ENCODE data around the gene OR10P1. TPM values are rescaled to one million over a fixed set of nuclear protein-coding genes. Genes with fewer than 3 reads are reported as not detected.

Gene OR10P1
- total RNA-seq, 1 experiment from 2014 or later, result not detected

DNA sequence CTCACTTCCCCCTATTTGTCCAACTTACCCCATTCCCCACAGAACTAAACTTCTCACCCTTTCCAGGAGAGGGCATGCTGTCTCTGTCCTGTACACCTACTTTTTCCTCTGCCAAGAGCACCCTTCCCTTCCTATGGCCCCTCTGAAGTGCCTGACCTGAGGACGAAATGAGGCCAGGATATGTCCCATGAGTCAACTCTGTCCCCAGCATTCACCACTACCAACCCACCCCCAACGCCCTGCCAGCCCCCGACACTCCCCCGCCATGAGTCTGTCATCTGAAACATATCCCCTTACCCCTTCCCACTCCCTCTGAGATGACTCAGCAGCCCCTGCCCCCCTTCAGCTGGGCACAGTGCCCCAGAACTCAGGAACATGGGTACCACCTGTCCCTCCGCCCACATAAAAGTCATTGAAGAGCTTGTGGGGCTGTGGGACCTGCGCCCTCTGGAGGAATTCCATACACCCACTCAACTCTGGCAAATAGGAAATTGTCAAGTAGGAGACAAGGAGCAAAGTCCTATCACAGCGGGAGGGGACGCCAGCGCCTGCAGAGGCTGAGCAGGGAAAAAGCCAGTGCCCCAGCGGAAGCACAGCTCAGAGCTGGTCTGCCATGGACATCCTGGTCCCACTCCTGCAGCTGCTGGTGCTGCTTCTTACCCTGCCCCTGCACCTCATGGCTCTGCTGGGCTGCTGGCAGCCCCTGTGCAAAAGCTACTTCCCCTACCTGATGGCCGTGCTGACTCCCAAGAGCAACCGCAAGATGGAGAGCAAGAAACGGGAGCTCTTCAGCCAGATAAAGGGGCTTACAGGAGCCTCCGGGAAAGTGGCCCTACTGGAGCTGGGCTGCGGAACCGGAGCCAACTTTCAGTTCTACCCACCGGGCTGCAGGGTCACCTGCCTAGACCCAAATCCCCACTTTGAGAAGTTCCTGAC is 44.7 kb downstream of the OR10P1 start:
- DNase-seq (ENCODE audit: low read depth), result peak; percentile 92
- in situ Hi-C loops (cut with HindIII; ENCODE audit: low pct_unique_long_range_greater_than_20kb, low sequenced_read_pairs), result no loop called here

DNA sequence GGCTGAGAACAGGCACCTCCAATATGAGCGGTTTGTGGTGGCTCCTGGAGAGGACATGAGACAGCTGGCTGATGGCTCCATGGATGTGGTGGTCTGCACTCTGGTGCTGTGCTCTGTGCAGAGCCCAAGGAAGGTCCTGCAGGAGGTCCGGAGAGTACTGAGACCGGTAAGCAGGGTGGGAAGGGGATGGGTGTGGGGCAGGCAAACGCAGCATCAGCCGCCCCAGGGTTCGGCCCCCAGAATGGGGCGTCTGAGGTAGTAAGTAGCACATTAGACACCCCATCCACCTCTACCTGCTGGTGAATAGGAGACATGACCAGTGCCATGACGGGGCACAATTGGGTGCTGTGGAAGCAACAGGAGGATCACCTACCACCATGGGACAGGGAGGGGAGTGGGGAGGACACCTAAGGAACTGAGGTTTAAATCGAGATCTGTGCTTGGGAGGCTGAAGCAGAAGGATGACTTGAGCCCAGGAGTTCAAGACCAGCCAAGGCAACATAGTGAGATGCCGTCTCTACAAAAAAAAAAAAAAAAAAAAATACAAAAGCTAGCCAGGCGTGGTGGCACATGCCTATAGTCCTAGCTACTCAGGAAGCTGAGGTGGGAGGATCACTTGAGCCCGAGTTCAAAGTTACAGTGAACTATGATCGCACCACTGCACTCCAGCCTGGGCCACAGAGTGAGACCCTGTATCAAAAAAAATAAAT is 45.5 kb downstream of the OR10P1 start:
- in situ Hi-C loops (cut with HindIII; ENCODE audit: low pct_unique_long_range_greater_than_20kb, low sequenced_read_pairs), result no loop called here
- peak; percentile 56 for DNase-seq (ENCODE audit: low read depth)

DNA sequence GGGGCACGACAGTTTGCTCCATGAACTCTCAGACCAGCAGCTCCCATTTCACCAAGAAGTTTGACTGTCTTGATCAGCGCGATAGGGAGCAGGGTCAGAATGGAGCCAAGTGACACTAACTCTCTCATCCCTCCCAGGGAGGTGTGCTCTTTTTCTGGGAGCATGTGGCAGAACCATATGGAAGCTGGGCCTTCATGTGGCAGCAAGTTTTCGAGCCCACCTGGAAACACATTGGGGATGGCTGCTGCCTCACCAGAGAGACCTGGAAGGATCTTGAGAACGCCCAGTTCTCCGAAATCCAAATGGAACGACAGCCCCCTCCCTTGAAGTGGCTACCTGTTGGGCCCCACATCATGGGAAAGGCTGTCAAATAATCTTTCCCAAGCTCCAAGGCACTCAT is 47.0 kb downstream of the OR10P1 start:
- in situ Hi-C loops (cut with HindIII; ENCODE audit: low pct_unique_long_range_greater_than_20kb, low sequenced_read_pairs), result no loop called here
- DNase-seq (ENCODE audit: low read depth), result no peak

DNA sequence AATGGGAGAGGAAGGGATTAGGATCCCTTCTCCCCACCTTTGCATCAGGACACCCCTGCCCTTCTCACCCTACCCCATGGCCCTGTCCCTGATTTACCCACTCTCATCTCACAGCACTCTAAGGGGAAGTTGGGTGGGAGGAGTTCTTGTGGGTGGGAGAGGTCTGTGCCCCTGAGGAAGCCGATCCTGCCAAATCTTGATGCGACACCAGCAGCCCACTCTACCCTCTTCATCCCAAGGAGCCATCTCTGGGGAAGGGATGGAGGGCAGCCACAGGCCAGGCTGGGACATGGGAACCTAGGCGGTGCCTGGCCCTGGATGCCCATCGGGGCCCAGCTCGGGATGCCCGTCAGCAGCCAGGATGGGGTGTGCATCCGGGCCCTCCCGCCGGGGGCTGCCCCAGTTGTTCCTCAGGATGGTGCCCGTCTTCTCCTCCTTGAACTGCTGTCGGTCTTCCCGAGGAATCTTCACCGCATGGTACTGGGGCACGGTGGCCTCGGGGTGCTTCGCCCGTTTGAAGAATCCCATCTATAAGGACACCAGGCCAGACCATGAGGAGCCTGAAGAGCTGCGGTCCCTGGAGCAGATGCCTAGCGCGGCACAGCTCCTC is 48.2 kb downstream of the OR10P1 start:
- in situ Hi-C loops (cut with HindIII; ENCODE audit: low pct_unique_long_range_greater_than_20kb, low sequenced_read_pairs), result no loop called here
- no peak for DNase-seq (ENCODE audit: low read depth)

DNA sequence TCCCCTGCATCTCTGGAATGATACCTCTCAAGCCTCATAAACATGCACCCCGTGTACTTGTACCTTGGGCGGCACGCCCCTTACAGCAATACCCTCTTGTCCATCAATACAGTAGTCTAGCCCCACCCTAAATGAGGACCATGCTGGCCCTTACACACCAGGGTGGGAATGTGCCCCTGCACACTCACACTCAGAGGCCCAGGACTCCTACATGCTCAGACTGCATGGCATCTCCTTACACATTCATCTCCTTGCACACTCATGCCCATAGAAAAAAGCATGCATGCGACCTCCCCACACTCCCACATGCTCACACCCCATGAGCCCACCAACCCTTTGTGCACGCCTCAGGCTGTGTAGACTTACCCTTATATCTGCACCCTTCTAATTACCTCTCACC is 49.0 kb downstream of the OR10P1 start:
- in situ Hi-C loops (cut with HindIII; ENCODE audit: low pct_unique_long_range_greater_than_20kb, low sequenced_read_pairs), result no loop called here
- no peak for DNase-seq (ENCODE audit: low read depth)

DNA sequence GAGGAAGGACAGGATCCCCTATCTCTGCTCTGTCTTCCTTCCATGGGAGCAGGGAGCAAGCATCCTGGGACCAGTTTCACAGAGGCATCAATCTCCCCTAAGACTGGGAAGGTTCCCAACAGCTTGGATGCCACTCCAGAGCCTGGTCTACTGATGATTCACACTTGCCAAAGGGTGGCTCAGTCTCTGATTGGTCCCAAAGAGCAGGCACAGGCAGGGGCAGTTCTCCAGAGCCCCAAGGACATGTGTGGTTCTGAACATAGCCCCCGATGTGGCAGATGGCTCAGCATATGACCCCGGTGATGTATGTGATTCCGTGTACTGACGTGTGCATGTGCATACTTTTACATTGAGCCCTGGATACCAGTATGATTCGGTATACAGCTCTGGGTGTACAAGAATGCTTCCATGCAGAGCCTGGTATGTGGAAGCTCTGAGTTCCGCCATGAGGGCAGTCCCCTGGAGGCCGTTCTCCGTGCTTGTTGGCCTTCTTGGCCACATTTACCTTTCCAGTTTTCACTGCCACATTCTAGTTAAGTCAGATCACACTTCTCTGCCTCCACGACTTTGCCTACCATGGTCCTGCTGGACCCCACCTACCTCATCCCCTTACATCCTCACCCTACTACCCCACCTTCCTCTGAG is 49.8 kb downstream of the OR10P1 start:
- DNase-seq (ENCODE audit: low read depth), result no peak
- in situ Hi-C loops (cut with HindIII; ENCODE audit: low pct_unique_long_range_greater_than_20kb, low sequenced_read_pairs), result no loop called here

Other genes starting within 250 kb of the OR10P1 start
- gene OR6C65, start 236.4 kb upstream of the OR10P1 start, total RNA-seq (2014; rRNA removed; shearing (Covaris generic); ENCODE audit: low replicate concordance), result not detected in 2 replicates
- not detected in 2 replicates for gene OR6C76, start 210.6 kb upstream of the OR10P1 start, total RNA-seq (2014; rRNA removed; shearing (Covaris generic); ENCODE audit: low replicate concordance)
- not detected in 2 replicates for gene OR6C2, start 192.8 kb upstream of the OR10P1 start, total RNA-seq (2014; rRNA removed; shearing (Covaris generic); ENCODE audit: low replicate concordance)
- gene OR6C70, start 166.8 kb upstream of the OR10P1 start, total RNA-seq (2014; rRNA removed; shearing (Covaris generic); ENCODE audit: low replicate concordance), result not detected in 2 replicates
- not detected in 2 replicates for gene OR6C68, start 144.5 kb upstream of the OR10P1 start, total RNA-seq (2014; rRNA removed; shearing (Covaris generic); ENCODE audit: low replicate concordance)
- not detected in 2 replicates for gene OR6C4, start 87.3 kb upstream of the OR10P1 start, total RNA-seq (2014; rRNA removed; shearing (Covaris generic); ENCODE audit: low replicate concordance)
- gene OR2AP1, start 64.4 kb upstream of the OR10P1 start, total RNA-seq (2014; rRNA removed; shearing (Covaris generic); ENCODE audit: low replicate concordance), result not detected in 2 replicates
- gene ITGA7, start 71.0 kb downstream of the OR10P1 start, total RNA-seq (2014; rRNA removed; shearing (Covaris generic); ENCODE audit: low replicate concordance), result 1.3 and 10.7 TPM in 2 replicates
- gene BLOC1S1, start 79.2 kb downstream of the OR10P1 start, total RNA-seq (2014; rRNA removed; shearing (Covaris generic); ENCODE audit: low replicate concordance), result 184 and 309 TPM in 2 replicates
- 2.0 and 2.9 TPM in 2 replicates for gene RDH5, start 83.5 kb downstream of the OR10P1 start, total RNA-seq (2014; rRNA removed; shearing (Covaris generic); ENCODE audit: low replicate concordance)
- gene CD63, start 92.1 kb downstream of the OR10P1 start, total RNA-seq (2014; rRNA removed; shearing (Covaris generic); ENCODE audit: low replicate concordance), result 1,384 and 1,429 TPM in 2 replicates
- gene GDF11, start 106.2 kb downstream of the OR10P1 start, total RNA-seq (2014; rRNA removed; shearing (Covaris generic); ENCODE audit: low replicate concordance), result 1.1 and 2.8 TPM in 2 replicates
- 201 and 218 TPM in 2 replicates for gene SARNP, start 180.8 kb downstream of the OR10P1 start, total RNA-seq (2014; rRNA removed; shearing (Covaris generic); ENCODE audit: low replicate concordance)
- 27.5 and 31.2 TPM in 2 replicates for gene ORMDL2, start 181.1 kb downstream of the OR10P1 start, total RNA-seq (2014; rRNA removed; shearing (Covaris generic); ENCODE audit: low replicate concordance)
- gene DNAJC14, start 192.7 kb downstream of the OR10P1 start, total RNA-seq (2014; rRNA removed; shearing (Covaris generic); ENCODE audit: low replicate concordance), result 54.0 and 90.7 TPM in 2 replicates
- gene MMP19, start 206.0 kb downstream of the OR10P1 start, total RNA-seq (2014; rRNA removed; shearing (Covaris generic); ENCODE audit: low replicate concordance), result not detected in 2 replicates